Epithelial cell of esophagus (primary cell): ENCODE results near the gene GALNT6.
"Not testable (repeated sequence)": the region's sequence is repeated elsewhere in the genome, so short reads cannot be mapped to it uniquely, and the experiment has no call there.

Experiments
- DNase-seq: peaks from one replicate; pipeline ENCODE4 v3.0.0; 2010; ENCODE audit warnings: low read depth
- H3K4me3 ChIP-seq: 2 replicates; pipeline ENCODE4 v1.5.1; 2011; ENCODE audit warnings: mild to moderate bottlenecking, low read length, control low read depth
- TF ChIP-seq, protein P1 (sequence below): IDR thresholded peaks from 2 replicates; pipeline ENCODE4 v1.5.1; 2011; ENCODE audit warnings: low read depth, mild to moderate bottlenecking, low read length, control low read depth, inconsistent platforms; ENCODE audit not compliant: insufficient read depth; ENCODE audit errors: missing control alignments

Gene GALNT6

DNA sequence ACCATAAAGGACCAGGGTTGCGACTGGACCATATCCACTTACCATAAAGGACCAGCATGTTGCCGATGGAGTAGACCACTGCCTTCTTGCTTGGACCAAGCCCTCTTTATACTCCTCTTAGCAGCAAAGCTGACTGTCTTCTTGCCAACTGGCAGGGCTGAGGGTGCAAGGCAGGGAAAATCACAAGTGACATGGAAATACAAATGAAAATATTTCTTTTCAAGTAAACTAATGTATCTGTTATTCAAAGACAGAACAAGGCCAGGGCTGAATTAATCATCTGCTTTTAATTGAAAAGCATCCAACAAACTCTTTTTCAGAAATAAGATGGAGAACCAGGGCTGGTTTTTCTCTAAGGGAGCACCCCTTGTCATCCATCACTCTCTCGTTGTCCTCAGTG lies 44.6 kb downstream of the GALNT6 start, which contains the start of gene CELA1:
Gene CELA1 (minus strand): TSS at position 99 of the 400 bp plus-strand sequence. CDS start 41 bp downstream, at position 58.
- no peak within 1 kb of the TSS for H3K4me3 ChIP-seq
- TF ChIP-seq, protein P1, sequence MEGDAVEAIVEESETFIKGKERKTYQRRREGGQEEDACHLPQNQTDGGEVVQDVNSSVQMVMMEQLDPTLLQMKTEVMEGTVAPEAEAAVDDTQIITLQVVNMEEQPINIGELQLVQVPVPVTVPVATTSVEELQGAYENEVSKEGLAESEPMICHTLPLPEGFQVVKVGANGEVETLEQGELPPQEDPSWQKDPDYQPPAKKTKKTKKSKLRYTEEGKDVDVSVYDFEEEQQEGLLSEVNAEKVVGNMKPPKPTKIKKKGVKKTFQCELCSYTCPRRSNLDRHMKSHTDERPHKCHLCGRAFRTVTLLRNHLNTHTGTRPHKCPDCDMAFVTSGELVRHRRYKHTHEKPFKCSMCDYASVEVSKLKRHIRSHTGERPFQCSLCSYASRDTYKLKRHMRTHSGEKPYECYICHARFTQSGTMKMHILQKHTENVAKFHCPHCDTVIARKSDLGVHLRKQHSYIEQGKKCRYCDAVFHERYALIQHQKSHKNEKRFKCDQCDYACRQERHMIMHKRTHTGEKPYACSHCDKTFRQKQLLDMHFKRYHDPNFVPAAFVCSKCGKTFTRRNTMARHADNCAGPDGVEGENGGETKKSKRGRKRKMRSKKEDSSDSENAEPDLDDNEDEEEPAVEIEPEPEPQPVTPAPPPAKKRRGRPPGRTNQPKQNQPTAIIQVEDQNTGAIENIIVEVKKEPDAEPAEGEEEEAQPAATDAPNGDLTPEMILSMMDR, result no peak
- no peak for DNase-seq

GRCh38 chr12:51345681-51346080 lies 45.5 kb downstream of the GALNT6 start:
- no peak for DNase-seq
- TF ChIP-seq, protein P1, result no peak
- H3K4me3 ChIP-seq, result no peak overlapping the region

- H3K4me3 ChIP-seq, result no peak overlapping the region
- TF ChIP-seq, protein P1, result no peak
- peak; percentile 50 for DNase-seq
Observed at GRCh38 chr12:51343201-51343600, 48.0 kb downstream of the GALNT6 start.

GRCh38 chr12:51342416-51342815 lies 48.8 kb downstream of the GALNT6 start:
- TF ChIP-seq, protein P1, result no peak
- DNase-seq, result no peak
- H3K4me3 ChIP-seq, result no peak overlapping the region

- TF ChIP-seq, protein P1, result peak; percentile 100
- peak; percentile 70 for DNase-seq
- H3K4me3 ChIP-seq, result no peak overlapping the region
Observed at GRCh38 chr12:51341251-51342007, 49.8 kb downstream of the GALNT6 start.

- no peak overlapping the region for H3K4me3 ChIP-seq
- TF ChIP-seq, protein P1, result no peak
- no peak for DNase-seq
Observed at GRCh38 chr12:51339750-51340149, 51.5 kb downstream of the GALNT6 start.

DNA sequence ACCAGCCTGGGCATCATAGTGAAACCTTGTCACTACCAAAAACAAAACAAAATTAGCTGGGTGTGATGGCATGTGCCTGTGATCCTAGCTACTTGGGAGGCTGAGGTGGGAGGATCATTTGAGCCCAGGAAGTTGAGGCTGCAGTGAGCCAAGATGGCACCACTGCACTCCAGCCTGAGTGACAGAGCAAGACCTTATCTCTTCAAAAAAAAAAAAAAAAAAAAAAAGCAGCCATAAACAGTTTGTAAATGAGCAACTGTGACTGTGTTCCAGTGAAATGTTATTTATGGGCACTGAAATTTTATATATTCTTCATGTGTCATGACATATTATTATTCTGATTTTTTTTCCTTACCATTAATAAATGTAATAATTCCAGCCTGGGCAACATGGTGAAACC lies 53.9 kb downstream of the GALNT6 start:
- not testable (repeated sequence) for H3K4me3 ChIP-seq, DNase-seq
